ENCODE results near the gene SLC16A3. TPM values are rescaled to one million over a fixed set of nuclear protein-coding genes. Genes with fewer than 3 reads are reported as not detected.

The SLC16A3 gene
- total RNA-seq, 4 donors from 2014 or later, result 10.5 to 36.0 (median 21.4) TPM

DNA sequence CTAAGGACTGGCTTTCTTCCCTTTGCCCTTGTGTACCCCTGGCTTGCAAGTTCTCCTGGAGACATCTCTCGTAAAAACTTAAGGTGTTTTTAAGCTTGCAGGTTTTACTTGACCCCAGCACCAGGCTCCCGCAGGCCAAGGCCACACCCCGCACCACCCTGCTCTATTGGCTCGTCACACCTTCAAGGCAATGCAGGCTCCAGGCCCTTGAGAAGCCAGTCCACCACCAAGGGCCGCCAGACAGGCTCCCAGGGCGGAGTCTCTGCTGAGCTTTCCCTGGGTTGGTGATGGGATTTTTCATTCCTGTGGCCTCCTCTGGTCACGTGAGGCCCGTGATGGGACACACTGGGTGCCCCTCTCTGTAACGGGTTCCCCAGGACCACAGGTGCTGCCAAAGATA lies 34.8 kb downstream of the SLC16A3 start:
- no peak for DNase-seq (ENCODE audit: low spot score in 2 of 2)
- Histone ChIP-seq H3K4me1 (peaks cover 0 to 42% (median 27%) of the 10 kb centered on the region in 4 donors), H3K9me3 (no peaks in the 10 kb centered on the region), H3K27me3 (no peaks in the 10 kb centered on the region), H3K4me3 (no peak overlapping the region), H3K36me3 (peaks cover 4 to 76% (median 39%) of the 10 kb centered on the region in 3 donors), H3K27ac (no peak overlapping the region)
- WGBS, 2 donors, result 77 to 85% methylated on average over 9 of the region's 9 CpGs
- TF ChIP-seq, protein P1, sequence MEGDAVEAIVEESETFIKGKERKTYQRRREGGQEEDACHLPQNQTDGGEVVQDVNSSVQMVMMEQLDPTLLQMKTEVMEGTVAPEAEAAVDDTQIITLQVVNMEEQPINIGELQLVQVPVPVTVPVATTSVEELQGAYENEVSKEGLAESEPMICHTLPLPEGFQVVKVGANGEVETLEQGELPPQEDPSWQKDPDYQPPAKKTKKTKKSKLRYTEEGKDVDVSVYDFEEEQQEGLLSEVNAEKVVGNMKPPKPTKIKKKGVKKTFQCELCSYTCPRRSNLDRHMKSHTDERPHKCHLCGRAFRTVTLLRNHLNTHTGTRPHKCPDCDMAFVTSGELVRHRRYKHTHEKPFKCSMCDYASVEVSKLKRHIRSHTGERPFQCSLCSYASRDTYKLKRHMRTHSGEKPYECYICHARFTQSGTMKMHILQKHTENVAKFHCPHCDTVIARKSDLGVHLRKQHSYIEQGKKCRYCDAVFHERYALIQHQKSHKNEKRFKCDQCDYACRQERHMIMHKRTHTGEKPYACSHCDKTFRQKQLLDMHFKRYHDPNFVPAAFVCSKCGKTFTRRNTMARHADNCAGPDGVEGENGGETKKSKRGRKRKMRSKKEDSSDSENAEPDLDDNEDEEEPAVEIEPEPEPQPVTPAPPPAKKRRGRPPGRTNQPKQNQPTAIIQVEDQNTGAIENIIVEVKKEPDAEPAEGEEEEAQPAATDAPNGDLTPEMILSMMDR (IDR thresholded peaks at IDR 0.05), result no peak
- no peak for TF ChIP-seq POLR2A (IDR thresholded peaks at IDR 0.05)
- no peak for TF ChIP-seq EP300 (IDR thresholded peaks at IDR 0.05)

GRCh38 chr17:82266142-82266541 lies 37.3 kb downstream of the SLC16A3 start:
- no peak for DNase-seq (ENCODE audit: low spot score in 2 of 2)
- H3K27ac ChIP-seq, result peak overlapping the region in 3 of 4 donors; percentile 90 to 94 (median 91)
- 85 to 92% methylated on average over 10 of the region's 10 CpGs for WGBS, 2 donors
- H3K4me1 ChIP-seq, result peaks cover 0 to 67% (median 45%) of the 10 kb centered on the region in 4 donors
- no peak overlapping the region for H3K4me3 ChIP-seq
- no peaks in the 10 kb centered on the region for H3K9me3 ChIP-seq
- H3K27me3 ChIP-seq, result no peaks in the 10 kb centered on the region
- peaks cover 0 to 58% (median 39%) of the 10 kb centered on the region in 3 donors for H3K36me3 ChIP-seq
- TF ChIP-seq EP300 (IDR thresholded peaks at IDR 0.05), result no peak
- TF ChIP-seq POLR2A (IDR thresholded peaks at IDR 0.05), result no peak
- TF ChIP-seq, protein P1 (IDR thresholded peaks at IDR 0.05), result no peak

DNA sequence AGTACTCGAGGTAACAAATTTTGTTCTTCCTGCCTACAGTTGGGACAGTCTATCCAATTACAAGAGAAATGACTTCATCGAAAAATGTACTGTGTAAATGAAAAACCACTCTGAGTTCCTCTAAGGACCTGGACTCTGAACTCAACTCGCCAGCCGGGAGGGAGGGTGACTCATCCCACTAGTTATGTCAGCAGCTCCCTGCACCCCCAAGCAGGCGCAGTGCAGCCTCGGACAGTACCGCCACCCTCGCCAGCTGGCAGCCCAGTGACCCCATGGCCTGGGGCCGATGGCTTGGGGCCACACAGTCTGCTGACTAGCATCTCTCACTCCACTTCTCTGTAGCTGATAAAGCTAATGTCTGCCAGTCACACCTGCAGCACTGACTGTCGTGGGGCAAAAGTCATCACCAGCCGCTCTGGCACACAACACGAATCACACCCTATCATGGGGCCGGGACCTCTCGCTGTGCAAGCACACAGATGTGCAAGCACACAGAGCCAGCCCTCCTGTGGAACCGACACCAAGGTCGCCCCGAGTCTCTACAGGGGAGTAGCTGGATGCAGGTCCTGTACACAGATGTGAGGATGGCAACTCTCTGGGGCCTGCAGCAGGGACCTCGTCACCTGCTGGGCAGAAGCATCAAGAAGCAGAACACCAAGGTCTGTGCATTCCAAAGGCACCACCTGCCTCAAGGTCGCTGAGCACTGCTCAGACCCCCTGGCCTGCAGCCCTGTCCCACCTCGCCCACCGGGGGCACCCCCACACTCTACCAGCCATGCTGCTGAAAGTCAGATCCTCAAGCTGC lies 38.9 kb downstream of the SLC16A3 start:
- DNase-seq (ENCODE audit: low spot score in 2 of 2), result peak; percentile 88 to 89
- Histone ChIP-seq H3K36me3 (peaks cover 0 to 52% (median 42%) of the 10 kb centered on the region in 3 donors), H3K27ac (peak overlapping the region; percentile 74 to 94 (median 90)), H3K4me3 (peak overlapping the region in 1 of 4 donors; percentile 6), H3K9me3 (no peaks in the 10 kb centered on the region), H3K4me1 (peaks cover 0 to 81% (median 56%) of the 10 kb centered on the region in 4 donors), H3K27me3 (no peaks in the 10 kb centered on the region)
- TF ChIP-seq, protein P1 (IDR thresholded peaks at IDR 0.05), result no peak
- TF ChIP-seq POLR2A (IDR thresholded peaks at IDR 0.05) (no peak), EP300 (IDR thresholded peaks at IDR 0.05) (peak; percentile 48 to 87)
- 16 to 23% methylated on average over 16 to 20 of the region's 21 CpGs for WGBS, 2 donors

GRCh38 chr17:82269138-82269881 lies 40.5 kb downstream of the SLC16A3 start:
- no peak overlapping the region for H3K4me3 ChIP-seq
- DNase-seq (ENCODE audit: low spot score in 2 of 2), result no peak
- 55 to 57% methylated on average over 10 of the region's 10 CpGs for WGBS, 2 donors
- peaks cover 0 to 36% (median 27%) of the 10 kb centered on the region in 3 donors for H3K36me3 ChIP-seq
- H3K27ac ChIP-seq, result peak overlapping the region in 3 of 4 donors; percentile 58 to 94 (median 81)
- peaks cover 0 to 79% (median 61%) of the 10 kb centered on the region in 4 donors for H3K4me1 ChIP-seq
- H3K27me3 ChIP-seq, result no peaks in the 10 kb centered on the region
- H3K9me3 ChIP-seq, result no peaks in the 10 kb centered on the region
- TF ChIP-seq EP300 (IDR thresholded peaks at IDR 0.05) (no peak), POLR2A (IDR thresholded peaks at IDR 0.05) (no peak)
- TF ChIP-seq, protein P1 (IDR thresholded peaks at IDR 0.05), result no peak
